GM23338 (cell line): ENCODE results near the gene SYT9. TPM values are rescaled to one million over a fixed set of nuclear protein-coding genes. Genes with fewer than 3 reads are reported as not detected.

Experiments used
- ATAC-seq: fragments of 200-7000 bp; cut with Tn5 transposase; 3 replicates; pipeline ENCODE4 v1.9.1; 2020
- DNase-seq: peaks from one replicate; pipeline ENCODE4 v3.0.0-alpha.2; 2015; ENCODE audit warnings: low spot score
- H2AFZ ChIP-seq: fragments of 200-600 bp; sonication (generic); 2 replicates; pipeline ENCODE4 v1.8.0; 2016; ENCODE audit warnings: antibody characterized with exemption, mild to moderate bottlenecking, moderate library complexity
- H3F3A ChIP-seq: fragments of 200-600 bp; sonication (generic); replicated peaks from 2 replicates; pipeline ENCODE4 v1.8.0; 2017; ENCODE audit warnings: antibody characterized with exemption, mixed run types, low read depth
- H3K27ac ChIP-seq: fragments of 200-600 bp; sonication (generic); 2 replicates; pipeline ENCODE4 v1.6.1; 2016; ENCODE audit warnings: low read depth
- H3K27me3 ChIP-seq: fragments of 200-600 bp; sonication (generic); 2 replicates; pipeline ENCODE4 v1.8.0; 2016; ENCODE audit warnings: mild to moderate bottlenecking, mixed run types, moderate library complexity; ENCODE audit not compliant: insufficient read depth
- H3K36me3 ChIP-seq: fragments of 200-600 bp; sonication (generic); 2 replicates; pipeline ENCODE4 v1.8.0; 2016; ENCODE audit warnings: mild to moderate bottlenecking; ENCODE audit not compliant: insufficient read depth
- H3K4me1 ChIP-seq: fragments of 200-600 bp; sonication (generic); 2 replicates; pipeline ENCODE4 v1.8.0; 2016; ENCODE audit warnings: mild to moderate bottlenecking, moderate library complexity; ENCODE audit not compliant: insufficient read depth
- H3K4me2 ChIP-seq: fragments of 200-600 bp; sonication (generic); 2 replicates; pipeline ENCODE4 v1.7.1; 2017; ENCODE audit warnings: mixed run types
- H3K4me3 ChIP-seq: fragments of 200-600 bp; sonication (generic); 2 replicates; pipeline ENCODE4 v1.6.1; 2016; ENCODE audit warnings: mixed run types
- H3K79me2 ChIP-seq: fragments of 200-600 bp; sonication (generic); replicated peaks from 2 replicates; pipeline ENCODE4 v1.8.0; 2017; ENCODE audit warnings: mild to moderate bottlenecking; ENCODE audit not compliant: insufficient read depth
- H3K9me2 ChIP-seq: fragments of 200-600 bp; sonication (generic); 2 replicates; pipeline ENCODE4 v1.8.0; 2017; ENCODE audit not compliant: insufficient read depth
- H4K20me1 ChIP-seq: fragments of 200-600 bp; sonication (generic); replicated peaks from 2 replicates; pipeline ENCODE4 v1.8.0; 2017; ENCODE audit warnings: mild to moderate bottlenecking; ENCODE audit not compliant: insufficient read depth
- H3K27ac Mint-ChIP-seq: 2 replicates; pipeline ENCODE4 v1.8.0; 2020; ENCODE audit warnings: inconsistent platforms, mild to moderate bottlenecking, moderate library complexity, mixed read lengths
- H3K27me3 Mint-ChIP-seq: 3 replicates; pipeline ENCODE4 v1.8.0; 2022; ENCODE audit warnings: low read depth, mild to moderate bottlenecking, moderate library complexity, mixed read lengths, inconsistent platforms; ENCODE audit not compliant: insufficient read depth, poor library complexity
- H3K36me3 Mint-ChIP-seq: 3 replicates; pipeline ENCODE4 v1.8.0; 2021; ENCODE audit warnings: low read depth, mild to moderate bottlenecking, inconsistent platforms, moderate library complexity, mixed read lengths
- H3K4me1 Mint-ChIP-seq: 3 replicates; pipeline ENCODE4 v1.8.0; 2020; ENCODE audit warnings: mild to moderate bottlenecking, inconsistent platforms, mixed read lengths
- H3K4me3 Mint-ChIP-seq: 3 replicates; pipeline ENCODE4 v1.8.0; 2021; ENCODE audit warnings: moderate library complexity, mild to moderate bottlenecking, inconsistent platforms, mixed read lengths
- H3K9me3 Mint-ChIP-seq: 3 replicates; pipeline ENCODE4 v1.8.0; 2020; ENCODE audit warnings: moderate library complexity, mild to moderate bottlenecking, inconsistent platforms, mixed read lengths
- CREB1 ChIP-seq: fragments of 250-450 bp; sonication (Bioruptor Pico); IDR thresholded peaks from 2 replicates; pipeline ENCODE4 v1.5.0; 2020; ENCODE audit warnings: low read depth, mild to moderate bottlenecking, moderate library complexity
- EZH2 ChIP-seq: fragments of 200-600 bp; sonication (generic); IDR thresholded peaks from one replicate; pipeline ENCODE4 v1.8.0; 2017; ENCODE audit warnings: antibody characterized with exemption, mild to moderate bottlenecking, low read depth; ENCODE audit not compliant: unreplicated experiment
- EZH2phosphoT487 ChIP-seq: fragments of 200-600 bp; sonication (generic); IDR thresholded peaks from one replicate; pipeline ENCODE4 v1.8.1; 2018; ENCODE audit warnings: antibody characterized with exemption; ENCODE audit not compliant: unreplicated experiment
- JUNB ChIP-seq: IDR thresholded peaks from one replicate; pipeline ENCODE4 v1.6.1; 2016; ENCODE audit warnings: antibody characterized with exemption; ENCODE audit not compliant: unreplicated experiment
- NANOG ChIP-seq: IDR thresholded peaks from 2 replicates; pipeline ENCODE4 v1.6.1; 2016; ENCODE audit warnings: antibody characterized with exemption, borderline replicate concordance
- POLR2AphosphoS5 ChIP-seq: IDR thresholded peaks from 2 replicates; pipeline ENCODE4 v1.6.1; 2016; ENCODE audit warnings: antibody characterized with exemption, low read depth
- REST ChIP-seq: IDR thresholded peaks from one replicate; pipeline ENCODE4 v1.6.1; 2018; ENCODE audit warnings: antibody characterized with exemption; ENCODE audit not compliant: unreplicated experiment
- STAT1 ChIP-seq: IDR thresholded peaks from one replicate; pipeline ENCODE4 v1.6.1; 2016; ENCODE audit warnings: antibody characterized with exemption; ENCODE audit not compliant: unreplicated experiment
- ZNF114 ChIP-seq: fragments of 250-450 bp; sonication (Bioruptor Pico); IDR thresholded peaks from 2 replicates; pipeline ENCODE4 v1.5.0; 2020; ENCODE audit warnings: mild to moderate bottlenecking, moderate library complexity
- ZNF331 ChIP-seq: fragments of 250-450 bp; sonication (Bioruptor Pico); IDR thresholded peaks from 2 replicates; pipeline ENCODE4 v1.5.0; 2020; ENCODE audit warnings: low read depth, mild to moderate bottlenecking, moderate library complexity
- polyA plus RNA-seq: library from polyadenylated mRNA; unstranded; fragments of >200 nt; fragmentation: Nextera tagmentation; extraction: Ambion mirVana; gene quantifications from 2 replicates; pipeline ENCODE4 v1.2.1, GENCODE V29; 2016
- total RNA-seq: library from RNA; depleted of rRNA; stranded (reverse); fragments of >200 nt; shearing (Covaris generic); gene quantifications from 2 replicates; pipeline ENCODE4 v1.2.3, GENCODE V29; 2014
- TF ChIP-seq, protein P1 (sequence below): fragments of 250-450 bp; sonication (Bioruptor Pico); IDR thresholded peaks from 2 replicates; pipeline ENCODE4 v1.5.0; 2020; ENCODE audit warnings: mild to moderate bottlenecking, moderate library complexity
- TF ChIP-seq, protein P2 (sequence below), 2 experiments: fragments of 200-600 bp in 1 of 2; sonication (generic) in 1 of 2; conservative IDR thresholded peaks; 2 replicates each; pipeline versions ENCODE4 v1.5.1 to v1.6.1; 2016 to 2017; ENCODE audit warnings: antibody characterized with exemption in 2 of 2, low read depth in 2 of 2, mild to moderate bottlenecking in 2 of 2, moderate library complexity in 1 of 2
- TF ChIP-seq, protein P3 (sequence below): IDR thresholded peaks from 2 replicates; pipeline ENCODE4 v1.6.1; 2016; ENCODE audit warnings: antibody characterized with exemption

Gene SYT9
- total and polyA plus RNA-seq, 2 experiments from 2014 or later: 0.91 to 2.4 TPM

DNA sequence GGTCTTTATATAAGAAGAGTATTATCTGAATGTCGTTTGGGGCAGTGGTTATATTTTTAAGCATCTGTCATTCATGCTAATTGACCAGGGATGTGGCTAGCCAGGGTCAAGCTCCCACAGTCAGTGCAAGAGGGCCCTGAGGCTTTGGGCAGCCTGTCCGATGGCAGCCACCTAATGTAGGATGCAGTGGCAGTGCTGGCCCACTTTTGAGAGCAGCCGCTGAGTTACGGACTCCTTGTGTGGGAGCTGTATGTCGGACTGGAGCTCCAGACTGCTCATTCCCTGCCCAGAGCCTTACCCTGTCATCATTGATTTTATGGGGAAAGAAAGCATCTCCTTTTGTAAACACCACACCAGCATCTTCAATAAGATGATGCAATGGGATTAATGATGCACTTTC is 99.5 kb downstream of the SYT9 start:
- Histone ChIP-seq H4K20me1 (no peaks in the 10 kb centered on the region; the same call in 1 of the 2 replicates), H3K27ac (no peak overlapping the region), H3K4me3 (no peak overlapping the region), H3K36me3 (no peaks in the 10 kb centered on the region), H3K4me2 (no peak overlapping the region), H3K79me2 (no peaks in the 10 kb centered on the region), H2AFZ (no peak overlapping the region), H3K9me2 (peaks cover 7% of the 10 kb centered on the region; the same call in 1 of the 2 replicates), H3F3A (no peaks in the 10 kb centered on the region), H3K27me3 (no peaks in the 10 kb centered on the region), H3K4me1 (no peaks in the 10 kb centered on the region)
- H3K27me3 Mint-ChIP-seq: peaks cover 2% of the 10 kb centered on the region
- H3K9me3 Mint-ChIP-seq: no peaks in the 10 kb centered on the region
- H3K36me3 Mint-ChIP-seq: no peaks in the 10 kb centered on the region
- no peak overlapping the region for H3K4me3 Mint-ChIP-seq
- H3K27ac Mint-ChIP-seq: no peak overlapping the region
- H3K4me1 Mint-ChIP-seq: peaks cover 12% of the 10 kb centered on the region; the same call in 2 of the 3 replicates
- DNase-seq: no peak
- TF ChIP-seq POLR2AphosphoS5 (no peak), ZNF331 (CRISPR knock-in tag) (no peak), CREB1 (CRISPR knock-in tag) (no peak), STAT1 (no peak), JUNB (no peak), NANOG (no peak), EZH2phosphoT487 (no peak), ZNF114 (no peak), REST (no peak), EZH2 (no peak)
- TF ChIP-seq, protein P1, sequence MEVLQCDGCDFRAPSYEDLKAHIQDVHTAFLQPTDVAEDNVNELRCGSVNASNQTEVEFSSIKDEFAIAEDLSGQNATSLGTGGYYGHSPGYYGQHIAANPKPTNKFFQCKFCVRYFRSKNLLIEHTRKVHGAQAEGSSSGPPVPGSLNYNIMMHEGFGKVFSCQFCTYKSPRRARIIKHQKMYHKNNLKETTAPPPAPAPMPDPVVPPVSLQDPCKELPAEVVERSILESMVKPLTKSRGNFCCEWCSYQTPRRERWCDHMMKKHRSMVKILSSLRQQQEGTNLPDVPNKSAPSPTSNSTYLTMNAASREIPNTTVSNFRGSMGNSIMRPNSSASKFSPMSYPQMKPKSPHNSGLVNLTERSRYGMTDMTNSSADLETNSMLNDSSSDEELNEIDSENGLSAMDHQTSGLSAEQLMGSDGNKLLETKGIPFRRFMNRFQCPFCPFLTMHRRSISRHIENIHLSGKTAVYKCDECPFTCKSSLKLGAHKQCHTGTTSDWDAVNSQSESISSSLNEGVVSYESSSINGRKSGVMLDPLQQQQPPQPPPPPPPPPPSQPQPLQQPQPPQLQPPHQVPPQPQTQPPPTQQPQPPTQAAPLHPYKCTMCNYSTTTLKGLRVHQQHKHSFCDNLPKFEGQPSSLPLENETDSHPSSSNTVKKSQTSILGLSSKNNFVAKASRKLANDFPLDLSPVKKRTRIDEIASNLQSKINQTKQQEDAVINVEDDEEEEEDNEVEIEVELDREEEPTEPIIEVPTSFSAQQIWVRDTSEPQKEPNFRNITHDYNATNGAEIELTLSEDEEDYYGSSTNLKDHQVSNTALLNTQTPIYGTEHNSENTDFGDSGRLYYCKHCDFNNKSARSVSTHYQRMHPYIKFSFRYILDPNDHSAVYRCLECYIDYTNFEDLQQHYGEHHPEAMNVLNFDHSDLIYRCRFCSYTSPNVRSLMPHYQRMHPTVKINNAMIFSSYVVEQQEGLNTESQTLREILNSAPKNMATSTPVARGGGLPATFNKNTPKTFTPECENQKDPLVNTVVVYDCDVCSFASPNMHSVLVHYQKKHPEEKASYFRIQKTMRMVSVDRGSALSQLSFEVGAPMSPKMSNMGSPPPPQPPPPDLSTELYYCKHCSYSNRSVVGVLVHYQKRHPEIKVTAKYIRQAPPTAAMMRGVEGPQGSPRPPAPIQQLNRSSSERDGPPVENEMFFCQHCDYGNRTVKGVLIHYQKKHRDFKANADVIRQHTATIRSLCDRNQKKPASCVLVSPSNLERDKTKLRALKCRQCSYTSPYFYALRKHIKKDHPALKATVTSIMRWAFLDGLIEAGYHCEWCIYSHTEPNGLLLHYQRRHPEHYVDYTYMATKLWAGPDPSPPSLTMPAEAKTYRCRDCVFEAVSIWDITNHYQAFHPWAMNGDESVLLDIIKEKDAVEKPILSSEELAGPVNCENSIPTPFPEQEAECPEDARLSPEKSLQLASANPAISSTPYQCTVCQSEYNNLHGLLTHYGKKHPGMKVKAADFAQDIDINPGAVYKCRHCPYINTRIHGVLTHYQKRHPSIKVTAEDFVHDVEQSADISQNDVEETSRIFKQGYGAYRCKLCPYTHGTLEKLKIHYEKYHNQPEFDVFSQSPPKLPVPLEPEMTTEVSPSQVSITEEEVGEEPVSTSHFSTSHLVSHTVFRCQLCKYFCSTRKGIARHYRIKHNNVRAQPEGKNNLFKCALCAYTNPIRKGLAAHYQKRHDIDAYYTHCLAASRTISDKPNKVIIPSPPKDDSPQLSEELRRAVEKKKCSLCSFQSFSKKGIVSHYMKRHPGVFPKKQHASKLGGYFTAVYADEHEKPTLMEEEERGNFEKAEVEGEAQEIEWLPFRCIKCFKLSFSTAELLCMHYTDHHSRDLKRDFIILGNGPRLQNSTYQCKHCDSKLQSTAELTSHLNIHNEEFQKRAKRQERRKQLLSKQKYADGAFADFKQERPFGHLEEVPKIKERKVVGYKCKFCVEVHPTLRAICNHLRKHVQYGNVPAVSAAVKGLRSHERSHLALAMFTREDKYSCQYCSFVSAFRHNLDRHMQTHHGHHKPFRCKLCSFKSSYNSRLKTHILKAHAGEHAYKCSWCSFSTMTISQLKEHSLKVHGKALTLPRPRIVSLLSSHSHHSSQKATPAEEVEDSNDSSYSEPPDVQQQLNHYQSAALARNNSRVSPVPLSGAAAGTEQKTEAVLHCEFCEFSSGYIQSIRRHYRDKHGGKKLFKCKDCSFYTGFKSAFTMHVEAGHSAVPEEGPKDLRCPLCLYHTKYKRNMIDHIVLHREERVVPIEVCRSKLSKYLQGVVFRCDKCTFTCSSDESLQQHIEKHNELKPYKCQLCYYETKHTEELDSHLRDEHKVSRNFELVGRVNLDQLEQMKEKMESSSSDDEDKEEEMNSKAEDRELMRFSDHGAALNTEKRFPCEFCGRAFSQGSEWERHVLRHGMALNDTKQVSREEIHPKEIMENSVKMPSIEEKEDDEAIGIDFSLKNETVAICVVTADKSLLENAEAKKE (CRISPR knock-in tag): no peak
- TF ChIP-seq, protein P2, sequence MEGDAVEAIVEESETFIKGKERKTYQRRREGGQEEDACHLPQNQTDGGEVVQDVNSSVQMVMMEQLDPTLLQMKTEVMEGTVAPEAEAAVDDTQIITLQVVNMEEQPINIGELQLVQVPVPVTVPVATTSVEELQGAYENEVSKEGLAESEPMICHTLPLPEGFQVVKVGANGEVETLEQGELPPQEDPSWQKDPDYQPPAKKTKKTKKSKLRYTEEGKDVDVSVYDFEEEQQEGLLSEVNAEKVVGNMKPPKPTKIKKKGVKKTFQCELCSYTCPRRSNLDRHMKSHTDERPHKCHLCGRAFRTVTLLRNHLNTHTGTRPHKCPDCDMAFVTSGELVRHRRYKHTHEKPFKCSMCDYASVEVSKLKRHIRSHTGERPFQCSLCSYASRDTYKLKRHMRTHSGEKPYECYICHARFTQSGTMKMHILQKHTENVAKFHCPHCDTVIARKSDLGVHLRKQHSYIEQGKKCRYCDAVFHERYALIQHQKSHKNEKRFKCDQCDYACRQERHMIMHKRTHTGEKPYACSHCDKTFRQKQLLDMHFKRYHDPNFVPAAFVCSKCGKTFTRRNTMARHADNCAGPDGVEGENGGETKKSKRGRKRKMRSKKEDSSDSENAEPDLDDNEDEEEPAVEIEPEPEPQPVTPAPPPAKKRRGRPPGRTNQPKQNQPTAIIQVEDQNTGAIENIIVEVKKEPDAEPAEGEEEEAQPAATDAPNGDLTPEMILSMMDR (conservative IDR thresholded peaks at IDR 0.05; ENCODE audit: low read depth in 2 of 2): no peak
- TF ChIP-seq, protein P3, sequence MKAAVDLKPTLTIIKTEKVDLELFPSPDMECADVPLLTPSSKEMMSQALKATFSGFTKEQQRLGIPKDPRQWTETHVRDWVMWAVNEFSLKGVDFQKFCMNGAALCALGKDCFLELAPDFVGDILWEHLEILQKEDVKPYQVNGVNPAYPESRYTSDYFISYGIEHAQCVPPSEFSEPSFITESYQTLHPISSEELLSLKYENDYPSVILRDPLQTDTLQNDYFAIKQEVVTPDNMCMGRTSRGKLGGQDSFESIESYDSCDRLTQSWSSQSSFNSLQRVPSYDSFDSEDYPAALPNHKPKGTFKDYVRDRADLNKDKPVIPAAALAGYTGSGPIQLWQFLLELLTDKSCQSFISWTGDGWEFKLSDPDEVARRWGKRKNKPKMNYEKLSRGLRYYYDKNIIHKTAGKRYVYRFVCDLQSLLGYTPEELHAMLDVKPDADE: no peak
- no peak for ATAC-seq
